WTC11 (cell line): ENCODE results near the gene PAK1. TPM values are rescaled to one million over a fixed set of nuclear protein-coding genes. Genes with fewer than 3 reads are reported as not detected.

ENCODE experiments used
- ATAC-seq: fragments of 200-7000 bp; cut with Tn5 transposase; 2 replicates; pipeline ENCODE4 v1.10.0; 2021; ENCODE audit warnings: mild to moderate bottlenecking, moderate library complexity
- CTCF ChIA-PET: fragments of 300-600 bp; sonication (Branson Sonifier 250); formaldehyde crosslinking; loops from one replicate; lab custom pipeline; 2021; ENCODE audit warnings: antibody characterized with exemption; lab: Charles Lee
- POLR2A ChIA-PET: fragments of 350-600 bp; sonication (Branson Sonifier 250); formaldehyde crosslinking; loops from one replicate; lab custom pipeline; 2021; ENCODE audit warnings: antibody characterized with exemption; lab: Charles Lee
- DNase-seq: peaks from one replicate; pipeline ENCODE4 v3.0.0; 2021; ENCODE audit warnings: low spot score
- H3K27ac Mint-ChIP-seq: 2 replicates; pipeline ENCODE4 v1.8.0; 2021; ENCODE audit warnings: mixed read lengths
- H3K27me3 Mint-ChIP-seq: 2 replicates; pipeline ENCODE4 v1.8.0; 2021; ENCODE audit warnings: low read depth, mild to moderate bottlenecking, moderate library complexity, mixed read lengths
- H3K36me3 Mint-ChIP-seq: 2 replicates; pipeline ENCODE4 v1.8.0; 2021; ENCODE audit warnings: mixed read lengths
- H3K4me1 Mint-ChIP-seq: 2 replicates; pipeline ENCODE4 v1.8.0; 2022; ENCODE audit warnings: mixed read lengths
- H3K4me3 Mint-ChIP-seq: 2 replicates; pipeline ENCODE4 v1.8.0; 2021; ENCODE audit warnings: mild to moderate bottlenecking, moderate library complexity, mixed read lengths
- H3K9me3 Mint-ChIP-seq: 2 replicates; pipeline ENCODE4 v1.8.0; 2021; ENCODE audit warnings: mixed read lengths
- AR ChIP-seq: fragments of 250-450 bp; sonication (Bioruptor Pico); IDR thresholded peaks from 2 replicates; pipeline ENCODE4 v1.9.0; 2021; ENCODE audit warnings: mild to moderate bottlenecking
- ATF1 ChIP-seq: sonication (generic); formaldehyde crosslinking; IDR thresholded peaks from 2 replicates; pipeline ENCODE4 v1.8.1; 2023; ENCODE audit warnings: mild to moderate bottlenecking, moderate library complexity, missing genetic modification reagents
- FOXP4 ChIP-seq: sonication (generic); formaldehyde crosslinking; IDR thresholded peaks from 2 replicates; pipeline ENCODE4 v1.8.0; 2022; ENCODE audit warnings: mild to moderate bottlenecking, missing genetic modification reagents
- GTF2I ChIP-seq: fragments of 250-450 bp; sonication (Bioruptor Pico); conservative IDR thresholded peaks from 2 replicates; pipeline ENCODE4 v1.4.0; 2021; ENCODE audit warnings: mild to moderate bottlenecking
- MLX ChIP-seq: sonication (generic); formaldehyde crosslinking; IDR thresholded peaks from 2 replicates; pipeline ENCODE4 v1.8.1; 2023; ENCODE audit warnings: mild to moderate bottlenecking, missing genetic modification reagents, moderate library complexity
- PREB ChIP-seq: sonication (generic); formaldehyde crosslinking; IDR thresholded peaks from 2 replicates; pipeline ENCODE4 v1.8.1; 2022; ENCODE audit warnings: mild to moderate bottlenecking, missing genetic modification reagents, moderate library complexity, borderline replicate concordance
- SOX15 ChIP-seq: fragments of 250-450 bp; sonication (Bioruptor Pico); IDR thresholded peaks from 2 replicates; pipeline ENCODE4 v1.9.0; 2021; ENCODE audit warnings: mild to moderate bottlenecking
- USF2 ChIP-seq: sonication (generic); formaldehyde crosslinking; IDR thresholded peaks from 2 replicates; pipeline ENCODE4 v1.8.1; 2023; ENCODE audit warnings: mild to moderate bottlenecking, missing genetic modification reagents, moderate library complexity
- ZNF317 ChIP-seq: sonication (generic); formaldehyde crosslinking; IDR thresholded peaks from 2 replicates; pipeline ENCODE4 v1.8.1; 2023; ENCODE audit warnings: low read depth, mild to moderate bottlenecking, moderate library complexity, missing genetic modification reagents, borderline replicate concordance
- total RNA-seq: library from RNA; stranded (reverse); gene quantifications from 3 replicates; pipeline ENCODE4 v1.2.3, GENCODE V29; 2021

The PAK1 gene
- total RNA-seq, 1 experiment from 2014 or later: 160 TPM

- DNase-seq (no peak), ATAC-seq (no peak)
- H3K9me3 Mint-ChIP-seq: no peaks in the 10 kb centered on the region
- H3K4me1 Mint-ChIP-seq: peaks cover 11% of the 10 kb centered on the region
- ChIA-PET CTCF (interaction anchor here (0.6 kb wide), 1 partner anchor 112 kb away, joined by 3 read pairs; no protein-coding TSS in a partner anchor), POLR2A (no interaction called here)
- TF ChIP-seq FOXP4 (CRISPR knock-in tag) (no peak), ATF1 (CRISPR knock-in tag) (no peak), MLX (CRISPR knock-in tag) (no peak), GTF2I (CRISPR knock-in tag) (no peak), ZNF317 (CRISPR knock-in tag) (no peak), AR (no peak)
- no peaks in the 10 kb centered on the region for H3K27me3 Mint-ChIP-seq
- H3K36me3 Mint-ChIP-seq: no peaks in the 10 kb centered on the region
- no peak overlapping the region for H3K4me3 Mint-ChIP-seq
- no peak overlapping the region for H3K27ac Mint-ChIP-seq
These were observed 163.2 kb downstream of the PAK1 start for GRCh38 chr11:77310721-77311120.

GRCh38 chr11:77309401-77310085 is 164.4 kb downstream of the PAK1 start:
- H3K4me1 Mint-ChIP-seq: peaks cover 11% of the 10 kb centered on the region
- DNase-seq: no peak
- no peak for TF ChIP-seq PREB (CRISPR knock-in tag)
- H3K4me3 Mint-ChIP-seq: no peak overlapping the region
- ChIA-PET CTCF (interaction anchor here (0.7 kb wide), 1 partner anchor 218 kb away, joined by 3 read pairs; no protein-coding TSS in a partner anchor), POLR2A (no interaction called here)
- no peaks in the 10 kb centered on the region for H3K36me3 Mint-ChIP-seq
- no peak overlapping the region; the same call in 1 of the 2 replicates for H3K27ac Mint-ChIP-seq
- no peaks in the 10 kb centered on the region for H3K27me3 Mint-ChIP-seq
- ATAC-seq: no peak
- no peaks in the 10 kb centered on the region for H3K9me3 Mint-ChIP-seq

GRCh38 chr11:77308838-77309237 is 165.1 kb downstream of the PAK1 start:
- no peak for ATAC-seq
- POLR2A ChIA-PET: interaction anchor here (0.6 kb wide), 1 partner anchor 71 kb away, joined by 3 read pairs; no protein-coding TSS in a partner anchor
- CTCF ChIA-PET: interaction anchor here (0.7 kb wide), 1 partner anchor 218 kb away, joined by 3 read pairs; no protein-coding TSS in a partner anchor
- Mint-ChIP-seq H3K4me1 (peaks cover 11% of the 10 kb centered on the region), H3K9me3 (no peaks in the 10 kb centered on the region), H3K27me3 (no peaks in the 10 kb centered on the region), H3K27ac (no peak overlapping the region; the same call in 1 of the 2 replicates), H3K36me3 (no peaks in the 10 kb centered on the region), H3K4me3 (no peak overlapping the region)
- no peak for DNase-seq
- TF ChIP-seq SOX15 (CRISPR knock-in tag) (no peak), USF2 (CRISPR knock-in tag) (no peak)
